8988T (cell line): ENCODE results near the gene TLE7.

Source experiments
- DNase-seq: peaks from one replicate; pipeline ENCODE4 v3.0.0; 2011

Gene TLE7

DNA sequence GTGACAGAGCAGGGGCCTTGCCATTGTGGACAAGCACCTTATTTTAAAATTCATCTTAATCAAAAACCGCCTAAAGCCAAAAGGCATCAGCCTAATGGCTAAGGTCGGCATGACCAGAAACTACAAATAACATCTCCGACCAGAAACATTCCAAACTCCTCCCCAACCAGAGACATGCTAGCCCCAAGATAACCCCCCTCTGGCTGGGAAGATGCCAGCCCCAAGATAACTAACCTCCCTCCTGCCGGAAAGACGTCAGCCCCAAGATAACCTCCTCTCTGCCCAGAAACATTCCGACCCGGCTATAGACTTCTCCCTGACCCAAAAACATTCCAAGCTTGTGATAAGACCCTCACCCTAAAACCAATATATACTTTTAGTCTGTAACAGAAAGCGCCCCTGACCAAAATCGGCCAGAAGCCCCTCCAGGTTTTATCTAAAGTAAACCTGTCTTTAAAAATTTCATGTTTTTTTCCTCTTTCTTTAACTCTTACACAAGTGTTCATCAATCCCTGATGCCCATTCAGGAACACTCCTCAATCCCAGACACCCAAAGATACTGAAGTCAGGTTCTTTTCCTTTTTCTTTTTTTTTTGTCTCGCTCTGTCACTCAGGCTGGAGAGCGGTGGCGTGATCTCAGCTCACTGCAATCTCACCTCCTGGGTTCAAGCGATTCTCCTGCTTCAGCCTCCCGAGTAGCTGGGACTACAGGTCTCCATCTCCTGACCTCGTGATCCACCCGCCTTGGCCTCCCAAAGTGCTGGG is 32.7 kb downstream of the TLE7 start:
- DNase-seq = no peak

DNA sequence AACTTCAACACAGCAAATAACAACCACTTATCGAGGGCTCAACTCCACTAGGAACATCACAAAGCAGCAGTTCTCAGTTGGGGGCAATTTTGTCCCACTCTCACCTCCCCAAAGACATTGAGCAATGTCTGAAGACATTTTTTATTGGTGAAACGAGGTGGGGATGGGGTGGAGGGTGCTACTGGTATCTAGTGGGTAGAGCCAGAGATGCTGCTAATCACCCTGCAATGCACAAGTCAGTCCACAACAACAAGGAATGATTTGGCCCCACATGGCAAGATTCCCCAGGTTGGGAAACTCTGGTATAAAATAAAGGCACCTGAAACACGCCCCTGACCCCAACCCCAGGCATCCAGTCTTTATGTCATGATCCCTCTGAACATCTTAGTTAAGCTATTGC is 33.3 kb downstream of the TLE7 start:
- no peak for DNase-seq

DNA sequence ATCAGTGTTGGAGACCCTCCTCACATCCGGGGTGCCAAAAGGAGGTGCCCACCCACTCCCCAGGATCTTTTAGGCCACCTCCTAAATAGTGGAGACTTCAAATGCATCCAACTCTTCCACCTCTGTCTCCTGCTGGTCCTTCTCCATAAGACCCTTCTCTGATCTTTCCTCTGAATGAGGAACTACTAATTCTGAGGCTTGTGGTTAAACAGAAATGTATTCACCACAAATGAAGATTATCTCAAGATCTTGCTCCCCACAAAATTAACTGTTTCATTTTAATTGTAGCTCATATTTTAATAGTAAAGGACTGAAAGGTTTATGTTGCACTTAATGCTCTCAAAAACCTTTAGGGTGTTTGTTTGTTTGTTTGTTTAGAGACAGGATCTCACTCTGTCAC is 34.1 kb downstream of the TLE7 start:
- DNase-seq = no peak

DNA sequence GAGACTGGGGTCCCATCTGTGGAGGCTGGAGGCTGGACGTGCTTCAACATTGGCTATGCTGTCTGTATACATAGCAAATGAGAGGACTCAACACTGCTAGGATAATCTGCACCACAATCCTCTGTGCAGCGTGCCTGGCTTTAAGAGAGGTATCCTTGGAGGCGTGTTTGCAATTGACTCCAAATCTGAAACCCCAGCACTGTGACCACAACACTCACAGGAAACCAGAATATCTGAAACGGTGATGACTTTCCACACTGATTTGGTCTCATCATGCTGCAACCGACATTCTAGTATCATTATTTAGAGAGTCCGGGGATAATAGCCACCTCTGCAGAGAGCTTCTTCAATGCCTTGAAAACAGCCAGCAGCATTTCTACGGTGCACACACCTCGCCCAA is 35.1 kb downstream of the TLE7 start:
- DNase-seq = no peak

DNA sequence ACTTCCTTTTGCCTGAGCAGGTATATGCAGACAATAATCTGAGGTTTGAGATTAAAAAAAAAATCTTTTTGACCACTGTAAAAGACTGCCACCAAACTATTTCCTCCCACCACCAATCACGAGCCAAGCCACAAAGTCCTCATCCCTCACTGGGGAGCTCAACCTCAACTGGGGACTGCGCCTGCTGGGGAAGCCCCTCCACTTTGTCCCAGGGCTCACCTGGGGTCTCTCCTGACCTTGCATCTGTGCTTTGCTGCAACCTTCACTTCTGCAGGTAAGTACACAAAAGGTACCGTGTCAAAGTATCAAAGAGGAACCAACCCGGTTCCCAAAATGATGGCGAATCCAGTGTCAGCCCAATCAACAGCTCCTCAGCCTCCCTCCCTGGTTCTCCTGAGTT is 35.5 kb downstream of the TLE7 start:
- no peak for DNase-seq

DNA sequence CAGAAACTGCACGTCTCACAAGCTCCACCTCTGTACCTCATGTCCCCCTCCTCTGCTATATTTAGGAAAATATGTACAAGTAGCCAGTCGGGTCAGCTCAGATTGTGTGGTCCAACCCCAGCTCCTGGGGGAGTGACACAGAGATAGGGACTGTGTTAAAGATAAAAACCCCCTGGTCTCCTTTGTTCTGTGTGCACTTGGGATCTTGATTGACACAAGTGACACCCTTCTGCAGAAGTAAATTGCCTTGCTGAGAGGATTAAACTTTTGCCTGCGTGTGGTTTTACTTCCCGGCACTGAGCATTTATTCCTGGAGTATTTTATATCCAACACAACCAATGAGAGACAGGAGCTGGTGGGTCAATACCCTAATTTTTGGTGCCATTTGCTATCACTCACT is 37.5 kb downstream of the TLE7 start:
- DNase-seq = no peak

DNA sequence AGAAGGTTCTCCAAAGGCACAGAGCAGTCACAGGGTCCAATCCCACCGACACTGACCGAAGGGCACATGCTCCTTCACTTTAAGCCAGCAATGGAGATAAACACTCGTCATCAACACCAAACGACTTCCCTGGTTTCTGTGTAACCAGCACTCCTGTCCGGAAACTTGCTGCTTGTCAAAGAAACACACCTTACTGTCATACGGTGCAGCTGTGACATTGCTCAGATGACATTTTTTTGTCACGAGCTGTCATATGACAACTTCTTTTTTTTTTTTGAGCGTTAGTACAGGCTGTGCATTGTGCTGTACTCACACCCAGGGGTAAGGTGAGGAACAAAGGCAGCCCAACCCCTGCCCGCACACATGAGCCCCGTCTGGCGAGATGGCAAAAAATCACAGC is 39.2 kb downstream of the TLE7 start:
- DNase-seq = no peak

DNA sequence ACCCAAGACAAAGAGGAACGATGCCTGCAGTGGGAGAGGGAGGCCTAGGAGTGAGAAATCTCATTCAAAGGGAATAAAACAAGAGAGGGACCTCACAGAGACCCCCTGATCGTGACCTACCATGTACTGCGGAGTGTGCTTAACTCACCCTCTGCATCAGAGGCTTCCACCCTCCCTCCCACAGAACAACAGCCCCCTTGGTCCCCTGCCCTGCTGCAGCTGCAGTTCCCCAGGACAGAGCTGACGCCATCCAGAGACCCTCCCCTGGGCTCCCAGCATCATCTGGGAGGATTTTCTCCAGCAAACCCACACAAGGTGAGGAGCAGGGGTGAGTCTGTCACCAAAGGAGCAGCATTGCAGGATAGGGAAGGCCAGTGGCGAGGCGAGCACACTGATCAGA is 39.8 kb downstream of the TLE7 start:
- DNase-seq = no peak

DNA sequence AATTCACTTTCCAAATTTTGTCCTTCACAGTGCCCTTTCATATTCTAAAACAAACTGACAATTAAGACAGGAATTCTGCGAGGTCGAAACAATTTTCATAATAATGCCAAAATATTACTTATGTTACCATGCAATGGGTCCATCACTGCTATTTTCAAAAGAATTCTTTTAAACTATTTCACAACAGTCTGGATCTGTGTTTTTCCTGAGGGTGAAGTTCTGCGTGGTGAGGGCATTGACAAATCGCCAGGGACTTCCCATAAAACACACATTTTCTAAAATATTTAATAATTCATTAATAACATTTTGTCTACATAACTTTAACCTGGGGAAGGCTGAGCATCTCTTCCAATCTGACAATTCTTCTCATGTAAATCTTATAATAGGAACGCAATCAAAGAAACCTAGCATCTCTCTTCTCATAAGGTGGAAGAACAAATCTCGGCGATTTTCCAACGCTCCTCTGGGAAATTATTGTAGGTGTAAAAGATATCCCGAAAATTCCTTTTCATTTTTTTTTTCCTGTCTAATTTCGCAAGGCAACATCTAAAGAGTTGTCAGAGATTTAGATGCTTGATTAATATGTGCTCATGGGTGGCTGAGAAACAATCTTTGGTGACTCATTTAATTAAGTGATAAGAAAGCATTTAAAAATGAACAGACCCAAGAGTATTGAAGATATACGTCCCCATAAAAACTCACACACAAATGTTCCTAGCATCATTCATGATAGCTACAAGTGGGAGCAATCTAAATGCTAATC is 41.9 kb downstream of the TLE7 start:
- no peak for DNase-seq

DNA sequence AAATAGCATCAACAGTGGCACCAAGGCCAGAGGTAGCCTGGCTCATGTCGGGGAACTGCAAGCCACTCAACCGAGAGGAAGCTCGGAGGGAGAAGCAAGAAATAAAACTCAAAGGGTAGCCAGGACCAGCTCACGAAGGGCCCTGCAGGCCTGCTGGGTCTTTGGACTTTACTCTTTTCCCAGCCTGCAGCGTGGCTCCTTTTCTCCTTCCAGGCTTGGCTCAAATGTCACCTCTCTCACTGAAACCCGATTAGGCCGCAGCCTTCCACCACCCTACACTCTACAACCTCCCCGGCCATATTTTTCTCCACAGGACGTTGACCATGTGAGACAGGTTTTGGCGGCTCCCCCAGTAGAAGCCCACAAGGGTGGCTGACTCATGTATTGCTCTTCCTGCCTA is 45.3 kb downstream of the TLE7 start:
- DNase-seq = no peak

DNA sequence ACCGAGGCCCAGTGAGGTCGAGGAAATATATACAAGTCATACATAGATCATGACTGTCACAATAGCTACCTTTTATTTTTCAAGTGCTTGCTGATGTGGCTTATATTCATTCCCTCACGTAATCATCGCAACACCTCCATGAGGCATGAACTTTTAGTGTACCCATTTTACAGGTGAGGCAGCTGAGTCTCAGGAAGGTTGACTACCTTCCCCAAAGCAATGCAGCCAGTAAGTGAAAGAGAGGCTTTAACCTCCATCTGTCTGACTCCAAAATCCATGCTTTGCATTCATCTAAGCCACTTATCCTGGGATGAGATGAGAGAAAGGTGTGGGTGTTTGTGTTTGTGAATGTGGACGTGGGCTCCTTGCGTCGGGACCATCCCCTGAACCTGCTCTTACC is 52.5 kb downstream of the TLE7 start:
- no peak for DNase-seq

DNA sequence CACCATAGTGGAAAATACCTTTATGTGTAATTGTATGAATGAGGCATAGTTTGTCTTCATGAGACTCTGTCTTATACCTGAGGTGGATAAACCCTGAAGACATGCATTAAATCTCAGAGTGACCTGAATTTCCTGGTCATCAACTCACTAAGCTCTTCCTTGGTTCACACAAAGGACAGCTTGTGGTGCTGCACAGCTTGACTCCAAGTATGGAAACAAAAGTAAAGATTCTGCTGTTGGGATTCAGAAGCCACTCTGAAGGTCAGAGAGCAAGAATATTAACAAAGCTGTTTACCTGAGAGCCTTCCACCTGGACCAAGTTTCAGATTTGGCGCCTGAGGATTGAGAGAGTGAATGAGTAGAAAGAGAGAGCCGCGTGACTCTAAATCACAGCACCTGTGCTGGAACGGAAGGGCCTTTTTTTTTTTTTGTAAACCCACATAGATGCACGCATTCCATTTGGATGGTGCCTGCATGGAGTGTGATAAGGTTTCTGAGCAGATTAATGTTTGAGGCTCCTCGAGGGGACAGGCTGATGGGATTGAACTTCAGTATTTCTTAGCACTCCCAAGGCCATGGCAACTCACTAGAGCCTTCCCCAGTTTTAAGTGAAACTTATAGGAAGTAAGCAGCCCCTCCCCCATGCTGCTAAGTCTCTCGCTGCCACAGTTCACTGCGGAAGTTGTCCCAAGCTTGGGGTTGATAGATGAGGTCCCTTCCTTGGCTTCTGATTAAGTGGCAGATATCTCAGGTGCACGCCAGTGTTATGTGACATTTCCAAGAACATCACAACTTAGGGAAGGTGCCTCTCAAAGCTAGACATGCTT is 54.6 kb downstream of the TLE7 start:
- no peak for DNase-seq

DNA sequence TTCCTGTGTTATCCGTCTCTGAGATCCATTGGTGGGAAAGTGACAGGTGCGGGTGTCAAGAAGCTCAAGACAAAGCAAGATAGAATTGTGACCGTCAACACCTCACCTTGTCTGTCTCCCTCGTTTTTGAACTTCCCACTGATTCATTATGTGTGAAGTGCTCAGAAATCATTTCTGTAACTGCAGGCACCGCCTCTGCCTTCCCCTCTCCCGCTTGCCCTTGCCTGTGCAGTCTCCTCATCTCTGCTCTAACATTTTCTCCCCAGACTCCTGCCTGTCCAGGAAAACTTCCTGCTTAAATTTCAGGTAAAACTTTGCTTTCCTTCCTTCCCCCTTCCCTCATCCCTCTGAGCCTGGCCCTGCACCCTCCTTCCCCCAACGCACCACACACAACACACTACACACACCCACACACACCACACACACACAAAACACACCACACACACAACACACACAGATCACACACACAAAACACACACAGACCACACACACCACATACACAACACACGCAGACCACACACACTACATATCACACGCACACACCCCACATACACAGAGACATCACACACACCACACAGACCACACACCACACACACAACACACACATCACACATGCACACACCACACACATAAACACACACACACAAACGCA is 57.7 kb downstream of the TLE7 start:
- DNase-seq = no peak

DNA sequence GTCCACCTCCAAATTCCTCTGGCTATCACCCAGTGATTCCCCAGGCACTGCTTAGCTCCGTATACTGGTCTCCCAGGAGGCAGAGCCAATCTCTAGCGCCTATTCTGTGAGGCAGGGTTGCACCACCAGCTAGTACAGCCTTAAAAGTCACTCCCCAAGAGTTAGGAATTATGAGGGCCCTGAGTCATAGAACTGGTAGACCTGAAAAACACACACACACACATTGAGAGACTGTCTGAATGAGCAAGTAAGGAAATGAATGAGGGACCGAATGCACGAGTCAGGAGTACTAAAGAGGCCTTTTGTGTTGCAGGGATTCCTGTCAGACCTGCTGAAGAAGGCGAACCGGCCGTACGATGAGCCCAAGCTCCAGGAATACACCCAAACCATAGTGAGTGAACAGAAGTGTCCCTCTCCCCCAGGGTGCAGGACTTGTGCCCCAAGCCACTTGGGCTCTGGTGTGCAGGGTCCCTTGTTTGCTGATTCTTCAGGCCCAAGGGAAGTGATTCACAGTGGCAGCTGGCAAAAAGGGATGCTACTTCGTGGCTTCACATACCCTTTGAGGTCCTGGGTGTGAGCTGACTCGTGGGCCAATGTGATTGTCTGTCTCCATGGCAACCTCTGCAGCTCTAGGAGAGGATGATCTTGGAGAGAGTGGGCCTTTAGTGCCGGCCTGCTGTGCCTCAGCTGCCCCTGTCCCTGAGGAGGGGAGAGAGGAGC is 58.6 kb downstream of the TLE7 start:
- no peak for DNase-seq

DNA sequence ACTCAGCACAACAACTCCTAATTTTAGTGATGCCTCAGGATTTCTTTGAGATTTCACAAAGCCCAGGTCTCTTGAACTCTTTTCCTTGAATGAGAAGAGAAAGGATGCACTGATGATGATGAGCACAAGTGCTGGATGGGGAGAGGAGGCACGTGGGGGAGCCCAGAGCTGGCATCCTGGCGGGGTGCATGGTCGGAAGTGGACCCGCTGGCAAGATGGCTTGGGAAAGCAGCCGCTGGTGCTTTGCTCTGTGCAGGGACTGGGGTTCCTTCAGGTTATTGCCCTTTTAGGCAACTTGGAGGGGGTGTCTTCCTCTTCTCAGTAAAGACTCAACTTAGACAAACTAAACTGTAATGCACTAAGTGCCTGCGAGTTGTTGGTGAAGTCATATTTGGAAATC is 61.0 kb downstream of the TLE7 start:
- DNase-seq = no peak
